ENCODE data around the gene LAS1L.

GRCh38 chrX:65480960-65481359 lies 53.6 kb downstream of the LAS1L start:
- no peak for TF ChIP-seq EZH2 (IDR thresholded peaks at IDR 0.05; ENCODE audit: borderline replicate concordance, low read length)
- TF ChIP-seq, protein P1, sequence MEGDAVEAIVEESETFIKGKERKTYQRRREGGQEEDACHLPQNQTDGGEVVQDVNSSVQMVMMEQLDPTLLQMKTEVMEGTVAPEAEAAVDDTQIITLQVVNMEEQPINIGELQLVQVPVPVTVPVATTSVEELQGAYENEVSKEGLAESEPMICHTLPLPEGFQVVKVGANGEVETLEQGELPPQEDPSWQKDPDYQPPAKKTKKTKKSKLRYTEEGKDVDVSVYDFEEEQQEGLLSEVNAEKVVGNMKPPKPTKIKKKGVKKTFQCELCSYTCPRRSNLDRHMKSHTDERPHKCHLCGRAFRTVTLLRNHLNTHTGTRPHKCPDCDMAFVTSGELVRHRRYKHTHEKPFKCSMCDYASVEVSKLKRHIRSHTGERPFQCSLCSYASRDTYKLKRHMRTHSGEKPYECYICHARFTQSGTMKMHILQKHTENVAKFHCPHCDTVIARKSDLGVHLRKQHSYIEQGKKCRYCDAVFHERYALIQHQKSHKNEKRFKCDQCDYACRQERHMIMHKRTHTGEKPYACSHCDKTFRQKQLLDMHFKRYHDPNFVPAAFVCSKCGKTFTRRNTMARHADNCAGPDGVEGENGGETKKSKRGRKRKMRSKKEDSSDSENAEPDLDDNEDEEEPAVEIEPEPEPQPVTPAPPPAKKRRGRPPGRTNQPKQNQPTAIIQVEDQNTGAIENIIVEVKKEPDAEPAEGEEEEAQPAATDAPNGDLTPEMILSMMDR (conservative IDR thresholded peaks at IDR 0.05 in 1 of 2, IDR thresholded peaks at IDR 0.05 in 1 of 2; ENCODE audit: extremely low read depth in 1 of 2, insufficient read depth in 1 of 2, low read depth in 1 of 2, low read length in 2 of 2), result no peak

Data from mammary epithelial cell (primary cell).